Mesendoderm (in vitro differentiated cells): Measurements from ENCODE around the gene PGC.

Source experiments
- DNase-seq: peaks from one replicate; pipeline ENCODE4 v3.0.0; 2013
- H2AK5ac ChIP-seq: 2 replicates; pipeline ENCODE4 v1.6.1; 2013; ENCODE audit warnings: low read length, inconsistent platforms
- H2BK120ac ChIP-seq: 2 replicates; pipeline ENCODE4 v1.6.1; 2013; ENCODE audit warnings: low read depth, mild to moderate bottlenecking, low read length, moderate library complexity, mixed read lengths
- H2BK15ac ChIP-seq: replicated peaks from 2 replicates; pipeline ENCODE4 v1.6.1; 2013; ENCODE audit warnings: low read depth, mild to moderate bottlenecking, moderate library complexity
- H2BK5ac ChIP-seq: 2 replicates; pipeline ENCODE4 v1.6.1; 2013; ENCODE audit warnings: low read length, inconsistent platforms
- H3K18ac ChIP-seq: 2 replicates; pipeline ENCODE4 v1.6.1; 2013; ENCODE audit warnings: mild to moderate bottlenecking, low read length, mixed read lengths
- H3K23ac ChIP-seq: one replicate; pipeline ENCODE4 v1.6.1; 2013; ENCODE audit warnings: low read length
- H3K27ac ChIP-seq: 2 replicates; pipeline ENCODE4 v1.5.1; 2013; ENCODE audit warnings: low read depth, mild to moderate bottlenecking, inconsistent platforms, low read length, moderate library complexity
- H3K27me3 ChIP-seq: 2 replicates; pipeline ENCODE4 v1.6.1; 2013; ENCODE audit warnings: low read length, control low read depth, mild to moderate bottlenecking, inconsistent platforms; ENCODE audit not compliant: insufficient read depth, poor library complexity
- H3K36me3 ChIP-seq: 2 replicates; pipeline ENCODE4 v1.6.1; 2013; ENCODE audit warnings: low read length, inconsistent platforms; ENCODE audit not compliant: control insufficient read depth, insufficient read depth
- H3K4ac ChIP-seq: one replicate; pipeline ENCODE4 v1.6.1; 2013; ENCODE audit warnings: low read depth, mild to moderate bottlenecking, low read length, moderate library complexity
- H3K4me1 ChIP-seq: 2 replicates; pipeline ENCODE4 v1.6.1; 2013; ENCODE audit warnings: low read depth, low read length, inconsistent platforms; ENCODE audit not compliant: control insufficient read depth
- H3K4me2 ChIP-seq: 2 replicates; pipeline ENCODE4 v1.6.1; 2013; ENCODE audit warnings: low read length
- H3K4me3 ChIP-seq: 2 replicates; pipeline ENCODE4 v1.5.1; 2013; ENCODE audit warnings: mild to moderate bottlenecking, low read length
- H3K56ac ChIP-seq: one replicate; pipeline ENCODE4 v1.6.1; 2013; ENCODE audit warnings: low read length
- H3K79me1 ChIP-seq: 2 replicates; pipeline ENCODE4 v1.6.1; 2013; ENCODE audit warnings: low read length, inconsistent platforms
- H3K79me2 ChIP-seq: 2 replicates; pipeline ENCODE4 v1.6.1; 2013; ENCODE audit warnings: mild to moderate bottlenecking, low read length; ENCODE audit not compliant: control insufficient read depth, insufficient read depth
- H3K9ac ChIP-seq: 2 replicates; pipeline ENCODE4 v1.6.1; 2013; ENCODE audit warnings: low read length, inconsistent platforms
- H4K5ac ChIP-seq: one replicate; pipeline ENCODE4 v1.6.1; 2013; ENCODE audit warnings: low read length
- H4K8ac ChIP-seq: one replicate; pipeline ENCODE4 v1.6.1; 2013; ENCODE audit warnings: low read depth, mild to moderate bottlenecking, control low read depth, low read length, moderate library complexity
- WGBS: extraction: QIAGEN DNeasy Blood & Tissue Kit; methylation state at CpG from one replicate; pipeline ENCODE4 v1.1.7; 2013; ENCODE audit warnings: low lambda C conversion rate, missing lambda C conversion rate; ENCODE audit not compliant: insufficient coverage; ENCODE audit errors: extremely low coverage; 5-methylcytosine and 5-hydroxymethylcytosine counted together

Gene PGC

GRCh38 chr6:41746107-41746506, 1.1 kb downstream of the PGC start:
- Histone ChIP-seq H3K27ac (no peak overlapping the region), H2BK120ac (no peak overlapping the region), H3K79me1 (no peaks in the 10 kb centered on the region), H2BK15ac (no peak overlapping the region), H3K23ac (no peak overlapping the region), H3K9ac (no peak overlapping the region), H3K79me2 (no peaks in the 10 kb centered on the region), H4K8ac (no peak overlapping the region), H4K5ac (no peak overlapping the region), H3K27me3 (no peaks in the 10 kb centered on the region), H3K56ac (no peak overlapping the region), H3K36me3 (no peaks in the 10 kb centered on the region), H2AK5ac (no peak overlapping the region), H3K4me1 (no peaks in the 10 kb centered on the region), H3K4me3 (no peak overlapping the region), H3K4ac (no peak overlapping the region), H2BK5ac (no peak overlapping the region), H3K18ac (no peak overlapping the region), H3K4me2 (no peak overlapping the region)
- no CpG with 5 or more reads among the region's 10 CpGs for WGBS
- no peak for DNase-seq

- no peaks in the 10 kb centered on the region for H3K79me2 ChIP-seq
- H4K8ac ChIP-seq, result no peak overlapping the region
- no peak overlapping the region for H2BK15ac ChIP-seq
- H3K27ac ChIP-seq, result no peak overlapping the region
- no peak overlapping the region for H2BK5ac ChIP-seq
- H3K4me2 ChIP-seq, result no peak overlapping the region
- no peak overlapping the region for H4K5ac ChIP-seq
- no peak overlapping the region for H2AK5ac ChIP-seq
- no peaks in the 10 kb centered on the region for H3K27me3 ChIP-seq
- H3K23ac ChIP-seq, result no peak overlapping the region
- WGBS, result no CpG with 5 or more reads among the region's 7 CpGs
- H2BK120ac ChIP-seq, result no peak overlapping the region
- no peak overlapping the region for H3K18ac ChIP-seq
- H3K4me3 ChIP-seq, result no peak overlapping the region
- no peak overlapping the region for H3K4ac ChIP-seq
- no peaks in the 10 kb centered on the region for H3K36me3 ChIP-seq
- no peak overlapping the region for H3K9ac ChIP-seq
- DNase-seq, result no peak
- no peak overlapping the region for H3K56ac ChIP-seq
- no peaks in the 10 kb centered on the region for H3K4me1 ChIP-seq
- no peaks in the 10 kb centered on the region for H3K79me1 ChIP-seq
Observed at GRCh38 chr6:41744236-41744787, 2.9 kb downstream of the PGC start.

- no peak for DNase-seq
- Histone ChIP-seq H2BK15ac (no peak overlapping the region), H3K27me3 (no peaks in the 10 kb centered on the region), H3K4me2 (no peak overlapping the region), H3K4ac (no peak overlapping the region), H2BK120ac (no peak overlapping the region), H3K79me1 (no peaks in the 10 kb centered on the region), H3K9ac (no peak overlapping the region), H3K79me2 (no peaks in the 10 kb centered on the region), H3K56ac (no peak overlapping the region), H2BK5ac (no peak overlapping the region), H3K18ac (no peak overlapping the region), H3K27ac (no peak overlapping the region), H3K23ac (no peak overlapping the region), H3K4me1 (no peaks in the 10 kb centered on the region), H2AK5ac (no peak overlapping the region), H4K5ac (no peak overlapping the region), H3K4me3 (no peak overlapping the region), H4K8ac (no peak overlapping the region), H3K36me3 (no peaks in the 10 kb centered on the region)
- WGBS, result no CpG with 5 or more reads among the region's 6 CpGs
Observed at GRCh38 chr6:41743406-41744235, 3.6 kb downstream of the PGC start.

- Histone ChIP-seq H3K23ac (no peak overlapping the region), H3K27ac (no peak overlapping the region), H2BK5ac (no peak overlapping the region), H3K4ac (no peak overlapping the region), H3K56ac (no peak overlapping the region), H3K36me3 (no peaks in the 10 kb centered on the region), H3K9ac (no peak overlapping the region), H4K8ac (no peak overlapping the region), H2BK15ac (no peak overlapping the region), H3K27me3 (no peaks in the 10 kb centered on the region), H3K18ac (no peak overlapping the region), H2AK5ac (no peak overlapping the region), H2BK120ac (no peak overlapping the region), H3K4me2 (no peak overlapping the region), H3K79me2 (no peaks in the 10 kb centered on the region), H3K4me1 (no peaks in the 10 kb centered on the region), H4K5ac (no peak overlapping the region), H3K4me3 (no peak overlapping the region), H3K79me1 (no peaks in the 10 kb centered on the region)
- WGBS, result no CpG with 5 or more reads among the region's 20 CpGs
- peak; percentile 25 for DNase-seq
Observed at GRCh38 chr6:41741625-41742490, 5.3 kb downstream of the PGC start.

GRCh38 chr6:41740366-41741162, 6.6 kb downstream of the PGC start:
- H4K8ac ChIP-seq, result no peak overlapping the region
- no peak overlapping the region for H2BK15ac ChIP-seq
- H3K18ac ChIP-seq, result no peak overlapping the region
- H3K4me3 ChIP-seq, result no peak overlapping the region
- no peak overlapping the region for H2BK5ac ChIP-seq
- WGBS, result no CpG with 5 or more reads among the region's 13 CpGs
- no peak overlapping the region for H3K9ac ChIP-seq
- H3K4me1 ChIP-seq, result no peaks in the 10 kb centered on the region
- no peak overlapping the region for H3K4ac ChIP-seq
- no peak overlapping the region for H4K5ac ChIP-seq
- H3K79me1 ChIP-seq, result no peaks in the 10 kb centered on the region
- no peak overlapping the region for H3K27ac ChIP-seq
- H3K4me2 ChIP-seq, result no peak overlapping the region
- no peak overlapping the region for H2AK5ac ChIP-seq
- H3K23ac ChIP-seq, result no peak overlapping the region
- no peaks in the 10 kb centered on the region for H3K79me2 ChIP-seq
- no peak overlapping the region for H3K56ac ChIP-seq
- H2BK120ac ChIP-seq, result no peak overlapping the region
- no peak for DNase-seq
- H3K27me3 ChIP-seq, result no peaks in the 10 kb centered on the region
- no peaks in the 10 kb centered on the region for H3K36me3 ChIP-seq
